Measurements from ENCODE around the gene ATRX. TPM values are rescaled to one million over a fixed set of nuclear protein-coding genes. Genes with fewer than 3 reads are reported as not detected.
"Not testable (repeated sequence)": the region's sequence is repeated elsewhere in the genome, so short reads cannot be mapped to it uniquely, and the experiment has no call there.

The ATRX gene, protein sequence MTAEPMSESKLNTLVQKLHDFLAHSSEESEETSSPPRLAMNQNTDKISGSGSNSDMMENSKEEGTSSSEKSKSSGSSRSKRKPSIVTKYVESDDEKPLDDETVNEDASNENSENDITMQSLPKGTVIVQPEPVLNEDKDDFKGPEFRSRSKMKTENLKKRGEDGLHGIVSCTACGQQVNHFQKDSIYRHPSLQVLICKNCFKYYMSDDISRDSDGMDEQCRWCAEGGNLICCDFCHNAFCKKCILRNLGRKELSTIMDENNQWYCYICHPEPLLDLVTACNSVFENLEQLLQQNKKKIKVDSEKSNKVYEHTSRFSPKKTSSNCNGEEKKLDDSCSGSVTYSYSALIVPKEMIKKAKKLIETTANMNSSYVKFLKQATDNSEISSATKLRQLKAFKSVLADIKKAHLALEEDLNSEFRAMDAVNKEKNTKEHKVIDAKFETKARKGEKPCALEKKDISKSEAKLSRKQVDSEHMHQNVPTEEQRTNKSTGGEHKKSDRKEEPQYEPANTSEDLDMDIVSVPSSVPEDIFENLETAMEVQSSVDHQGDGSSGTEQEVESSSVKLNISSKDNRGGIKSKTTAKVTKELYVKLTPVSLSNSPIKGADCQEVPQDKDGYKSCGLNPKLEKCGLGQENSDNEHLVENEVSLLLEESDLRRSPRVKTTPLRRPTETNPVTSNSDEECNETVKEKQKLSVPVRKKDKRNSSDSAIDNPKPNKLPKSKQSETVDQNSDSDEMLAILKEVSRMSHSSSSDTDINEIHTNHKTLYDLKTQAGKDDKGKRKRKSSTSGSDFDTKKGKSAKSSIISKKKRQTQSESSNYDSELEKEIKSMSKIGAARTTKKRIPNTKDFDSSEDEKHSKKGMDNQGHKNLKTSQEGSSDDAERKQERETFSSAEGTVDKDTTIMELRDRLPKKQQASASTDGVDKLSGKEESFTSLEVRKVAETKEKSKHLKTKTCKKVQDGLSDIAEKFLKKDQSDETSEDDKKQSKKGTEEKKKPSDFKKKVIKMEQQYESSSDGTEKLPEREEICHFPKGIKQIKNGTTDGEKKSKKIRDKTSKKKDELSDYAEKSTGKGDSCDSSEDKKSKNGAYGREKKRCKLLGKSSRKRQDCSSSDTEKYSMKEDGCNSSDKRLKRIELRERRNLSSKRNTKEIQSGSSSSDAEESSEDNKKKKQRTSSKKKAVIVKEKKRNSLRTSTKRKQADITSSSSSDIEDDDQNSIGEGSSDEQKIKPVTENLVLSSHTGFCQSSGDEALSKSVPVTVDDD (N-terminal part only)
- total RNA-seq (100 to 1,000 TPM in 1 of 2 donors, 10 to 100 TPM in 1; 84.4 to 104 TPM), polyA plus RNA-seq (ENCODE audit: insufficient read depth, low read depth, low replicate concordance) (4.1 TPM)
- long read RNA-seq, donor 1, transcript ATRX-207 (2 exons, 2,967 nt) = major isoform, 6 of 68 reads
- long read RNA-seq, donor 1, partial matches to known transcripts = 60 of 68 reads
- long read RNA-seq, donor 1, other reads (novel, unspliced or antisense) = 0 of 68 reads
- long read RNA-seq, donor 2, transcript ATRX-207 (2 exons, 2,967 nt) = major isoform, 10 of 17 reads
- long read RNA-seq, donor 2, partial matches to known transcripts = 5 of 17 reads
- long read RNA-seq, donor 2, other reads (novel, unspliced or antisense) = 0 of 17 reads

DNA sequence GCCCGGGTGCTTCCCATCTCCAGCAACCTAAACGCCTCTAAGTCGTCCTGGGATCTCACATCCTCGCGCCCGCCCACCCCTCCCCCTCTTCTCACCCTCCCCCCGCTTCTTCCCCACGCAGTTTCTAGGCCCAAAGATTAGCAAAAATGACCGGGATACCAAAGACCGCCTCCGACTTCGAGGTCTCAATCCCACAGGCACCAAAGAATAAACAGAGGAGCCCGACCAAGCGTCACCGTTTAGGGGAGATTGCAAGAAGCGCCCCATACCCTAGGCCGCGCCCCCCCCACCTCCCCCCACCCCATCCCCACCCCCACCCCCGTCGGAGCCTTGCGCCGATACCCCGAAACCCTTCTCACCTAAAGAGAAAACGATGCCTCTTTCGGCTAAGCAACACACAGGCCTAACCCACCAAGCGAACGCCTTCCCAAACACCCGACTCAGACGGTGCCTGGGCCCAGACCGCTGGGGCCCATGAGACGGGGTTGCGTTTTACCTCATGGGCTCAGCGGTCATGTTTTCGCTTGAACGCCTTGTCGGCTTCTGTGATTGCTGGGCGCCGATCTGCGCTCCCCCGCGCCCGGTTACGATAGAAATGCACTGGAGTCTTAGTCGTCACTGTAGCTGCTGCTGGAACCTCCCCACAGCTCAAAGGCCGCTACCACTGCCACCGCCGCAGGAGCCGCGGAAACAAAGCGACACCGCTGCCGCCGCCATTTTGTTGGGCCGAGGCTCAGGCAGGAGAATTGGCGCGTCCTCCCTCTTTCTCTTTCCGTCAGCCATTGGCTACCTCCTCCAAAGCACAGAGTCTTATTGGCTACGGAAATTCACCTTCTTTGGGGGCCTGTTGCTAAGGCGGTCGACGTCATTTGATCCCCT lies at the start of gene ATRX:
Gene ATRX (minus strand): TSS at position 731 of the 879 bp plus-strand sequence. CDS start 215 bp downstream, at position 516.
- TF ChIP-seq POLR2A (IDR thresholded peaks at IDR 0.05) = no peak
- TF ChIP-seq, protein P1, sequence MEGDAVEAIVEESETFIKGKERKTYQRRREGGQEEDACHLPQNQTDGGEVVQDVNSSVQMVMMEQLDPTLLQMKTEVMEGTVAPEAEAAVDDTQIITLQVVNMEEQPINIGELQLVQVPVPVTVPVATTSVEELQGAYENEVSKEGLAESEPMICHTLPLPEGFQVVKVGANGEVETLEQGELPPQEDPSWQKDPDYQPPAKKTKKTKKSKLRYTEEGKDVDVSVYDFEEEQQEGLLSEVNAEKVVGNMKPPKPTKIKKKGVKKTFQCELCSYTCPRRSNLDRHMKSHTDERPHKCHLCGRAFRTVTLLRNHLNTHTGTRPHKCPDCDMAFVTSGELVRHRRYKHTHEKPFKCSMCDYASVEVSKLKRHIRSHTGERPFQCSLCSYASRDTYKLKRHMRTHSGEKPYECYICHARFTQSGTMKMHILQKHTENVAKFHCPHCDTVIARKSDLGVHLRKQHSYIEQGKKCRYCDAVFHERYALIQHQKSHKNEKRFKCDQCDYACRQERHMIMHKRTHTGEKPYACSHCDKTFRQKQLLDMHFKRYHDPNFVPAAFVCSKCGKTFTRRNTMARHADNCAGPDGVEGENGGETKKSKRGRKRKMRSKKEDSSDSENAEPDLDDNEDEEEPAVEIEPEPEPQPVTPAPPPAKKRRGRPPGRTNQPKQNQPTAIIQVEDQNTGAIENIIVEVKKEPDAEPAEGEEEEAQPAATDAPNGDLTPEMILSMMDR (IDR thresholded peaks at IDR 0.05) = no peak
- peak within 1 kb of the TSS; percentile 61 to 74 for H3K4me3 ChIP-seq
- no peaks in the 10 kb centered on the region for H3K36me3 ChIP-seq (ENCODE audit: low read depth, missing control alignments)
- DNase-seq = peak; percentile 84
- WGBS, 2 donors = 0% methylated on average over 15 to 46 of the region's 61 CpGs
- no peaks in the 10 kb centered on the region for H3K9me3 ChIP-seq
- intact Hi-C loops (cut with DNase I; ENCODE audit: low total_unique reads) = no loop called here
- peak within 1 kb of the TSS; percentile 93 for H3K27ac ChIP-seq
- H3K4me1 ChIP-seq = no peaks in the 10 kb centered on the region
- no peaks in the 10 kb centered on the region for H3K27me3 ChIP-seq

DNA sequence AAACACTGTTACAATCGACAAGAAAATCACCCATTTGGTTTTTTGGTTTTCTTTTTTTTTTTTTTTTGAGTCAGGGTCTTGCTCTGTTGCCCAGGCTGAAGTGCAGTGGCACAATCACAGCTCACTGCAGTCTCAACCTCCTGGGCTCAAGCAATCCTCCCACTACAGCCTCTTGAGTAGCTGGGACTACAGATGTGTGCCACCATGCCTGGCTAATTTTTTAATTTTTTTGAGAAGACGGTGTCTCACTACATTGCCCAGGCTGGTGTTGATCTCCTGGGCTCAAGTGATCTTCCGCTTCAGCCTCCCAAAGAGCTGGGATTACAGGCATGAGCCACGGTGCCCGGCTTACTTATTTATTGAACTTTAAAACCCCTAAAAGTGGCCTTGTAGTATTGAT lies 45.5 kb upstream of the ATRX start:
- H3K27ac ChIP-seq; H3K27me3 ChIP-seq; H3K4me3 ChIP-seq; H3K9me3 ChIP-seq; DNase-seq; intact Hi-C loops (cut with DNase I; ENCODE audit: low total_unique reads); H3K36me3 ChIP-seq (ENCODE audit: low read depth, missing control alignments); H3K4me1 ChIP-seq: not testable (repeated sequence)
- 98% methylated on average over 4 to 5 of the region's 5 CpGs for WGBS, 2 donors

DNA sequence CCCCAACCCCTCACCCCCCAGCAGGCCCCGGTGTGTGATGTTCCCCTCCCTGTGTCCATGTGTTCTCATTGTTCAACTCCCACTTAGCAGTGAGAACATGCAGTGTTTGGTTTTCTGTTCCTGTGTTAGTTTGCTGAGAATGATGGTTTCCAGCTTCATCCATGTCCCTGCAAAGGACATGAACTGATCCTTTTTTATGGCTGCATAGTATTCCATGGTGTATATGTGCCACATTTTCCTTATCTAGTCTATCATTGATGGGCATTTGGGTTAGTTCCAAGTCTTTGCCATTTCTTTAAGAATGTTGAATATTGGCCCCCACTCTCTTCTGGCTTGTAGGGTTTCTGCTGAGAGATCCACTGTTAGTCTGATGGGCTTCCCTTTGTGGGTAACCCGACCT lies 36.0 kb upstream of the ATRX start:
- H3K36me3 ChIP-seq (ENCODE audit: low read depth, missing control alignments); DNase-seq; H3K9me3 ChIP-seq; intact Hi-C loops (cut with DNase I; ENCODE audit: low total_unique reads); H3K4me1 ChIP-seq; H3K27me3 ChIP-seq; H3K4me3 ChIP-seq; H3K27ac ChIP-seq: not testable (repeated sequence)
- 92 to 93% methylated on average over 2 of the region's 2 CpGs for WGBS, 2 donors

DNA sequence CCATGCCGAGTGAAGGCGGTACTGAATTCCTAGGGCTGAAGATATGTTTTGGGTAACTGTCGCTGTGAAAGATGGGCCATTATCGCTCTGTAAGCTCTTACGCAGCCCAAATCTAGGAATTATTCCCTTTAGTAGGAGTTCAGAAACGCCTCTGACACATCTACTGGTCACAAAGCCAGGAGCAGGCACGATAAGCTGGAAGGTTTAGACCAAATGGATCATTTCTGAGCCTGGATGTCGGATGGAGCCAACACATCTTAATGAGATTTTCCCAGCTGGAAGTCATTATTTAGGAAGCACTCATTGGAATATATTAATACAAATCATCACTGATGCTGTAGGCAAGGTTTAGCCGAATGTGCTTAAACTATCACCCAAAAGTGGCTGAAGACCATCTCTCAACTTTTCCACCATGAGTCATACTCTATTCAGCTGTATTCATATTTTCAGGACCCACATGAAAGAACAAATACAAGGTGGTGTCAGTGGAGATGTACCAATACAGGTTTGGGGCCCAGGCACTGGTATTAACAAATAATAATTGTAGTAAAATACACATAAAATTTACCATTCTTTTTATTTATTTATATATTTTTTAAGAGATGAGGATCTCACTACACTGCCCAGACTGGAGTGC lies 34.2 kb upstream of the ATRX start:
- Histone ChIP-seq H3K9me3 (no peaks in the 10 kb centered on the region), H3K27me3 (no peaks in the 10 kb centered on the region), H3K27ac (no peak overlapping the region), H3K4me3 (no peak overlapping the region), H3K36me3 (ENCODE audit: low read depth, missing control alignments) (no peaks in the 10 kb centered on the region), H3K4me1 (no peaks in the 10 kb centered on the region)
- intact Hi-C loops (cut with DNase I; ENCODE audit: low total_unique reads) = no loop called here
- no peak for DNase-seq
- 63 to 74% methylated on average over 9 of the region's 9 CpGs for WGBS, 2 donors
- no peak for TF ChIP-seq POLR2A (IDR thresholded peaks at IDR 0.05)
- TF ChIP-seq, protein P1 (IDR thresholded peaks at IDR 0.05) = no peak

Data from testis (tissue), 5 donors.